Mesendoderm (in vitro differentiated cells): Measurements from ENCODE around the gene RADIL.

Source experiments
- DNase-seq: peaks from one replicate; pipeline ENCODE4 v3.0.0; 2013
- H2AK5ac ChIP-seq: 2 replicates; pipeline ENCODE4 v1.6.1; 2013; ENCODE audit warnings: low read length, inconsistent platforms
- H2BK120ac ChIP-seq: 2 replicates; pipeline ENCODE4 v1.6.1; 2013; ENCODE audit warnings: low read depth, mild to moderate bottlenecking, low read length, moderate library complexity, mixed read lengths
- H2BK15ac ChIP-seq: replicated peaks from 2 replicates; pipeline ENCODE4 v1.6.1; 2013; ENCODE audit warnings: low read depth, mild to moderate bottlenecking, moderate library complexity
- H2BK5ac ChIP-seq: 2 replicates; pipeline ENCODE4 v1.6.1; 2013; ENCODE audit warnings: low read length, inconsistent platforms
- H3K18ac ChIP-seq: 2 replicates; pipeline ENCODE4 v1.6.1; 2013; ENCODE audit warnings: mild to moderate bottlenecking, low read length, mixed read lengths
- H3K23ac ChIP-seq: one replicate; pipeline ENCODE4 v1.6.1; 2013; ENCODE audit warnings: low read length
- H3K27ac ChIP-seq: 2 replicates; pipeline ENCODE4 v1.5.1; 2013; ENCODE audit warnings: low read depth, mild to moderate bottlenecking, inconsistent platforms, low read length, moderate library complexity
- H3K27me3 ChIP-seq: 2 replicates; pipeline ENCODE4 v1.6.1; 2013; ENCODE audit warnings: low read length, control low read depth, mild to moderate bottlenecking, inconsistent platforms; ENCODE audit not compliant: insufficient read depth, poor library complexity
- H3K36me3 ChIP-seq: 2 replicates; pipeline ENCODE4 v1.6.1; 2013; ENCODE audit warnings: low read length, inconsistent platforms; ENCODE audit not compliant: control insufficient read depth, insufficient read depth
- H3K4ac ChIP-seq: one replicate; pipeline ENCODE4 v1.6.1; 2013; ENCODE audit warnings: low read depth, mild to moderate bottlenecking, low read length, moderate library complexity
- H3K4me1 ChIP-seq: 2 replicates; pipeline ENCODE4 v1.6.1; 2013; ENCODE audit warnings: low read depth, low read length, inconsistent platforms; ENCODE audit not compliant: control insufficient read depth
- H3K4me2 ChIP-seq: 2 replicates; pipeline ENCODE4 v1.6.1; 2013; ENCODE audit warnings: low read length
- H3K4me3 ChIP-seq: 2 replicates; pipeline ENCODE4 v1.5.1; 2013; ENCODE audit warnings: mild to moderate bottlenecking, low read length
- H3K56ac ChIP-seq: one replicate; pipeline ENCODE4 v1.6.1; 2013; ENCODE audit warnings: low read length
- H3K79me1 ChIP-seq: 2 replicates; pipeline ENCODE4 v1.6.1; 2013; ENCODE audit warnings: low read length, inconsistent platforms
- H3K79me2 ChIP-seq: 2 replicates; pipeline ENCODE4 v1.6.1; 2013; ENCODE audit warnings: mild to moderate bottlenecking, low read length; ENCODE audit not compliant: control insufficient read depth, insufficient read depth
- H3K9ac ChIP-seq: 2 replicates; pipeline ENCODE4 v1.6.1; 2013; ENCODE audit warnings: low read length, inconsistent platforms
- H4K5ac ChIP-seq: one replicate; pipeline ENCODE4 v1.6.1; 2013; ENCODE audit warnings: low read length
- H4K8ac ChIP-seq: one replicate; pipeline ENCODE4 v1.6.1; 2013; ENCODE audit warnings: low read depth, mild to moderate bottlenecking, control low read depth, low read length, moderate library complexity
- WGBS: extraction: QIAGEN DNeasy Blood & Tissue Kit; methylation state at CpG from one replicate; pipeline ENCODE4 v1.1.7; 2013; ENCODE audit warnings: low lambda C conversion rate, missing lambda C conversion rate; ENCODE audit not compliant: insufficient coverage; ENCODE audit errors: extremely low coverage; 5-methylcytosine and 5-hydroxymethylcytosine counted together

Gene RADIL

DNA sequence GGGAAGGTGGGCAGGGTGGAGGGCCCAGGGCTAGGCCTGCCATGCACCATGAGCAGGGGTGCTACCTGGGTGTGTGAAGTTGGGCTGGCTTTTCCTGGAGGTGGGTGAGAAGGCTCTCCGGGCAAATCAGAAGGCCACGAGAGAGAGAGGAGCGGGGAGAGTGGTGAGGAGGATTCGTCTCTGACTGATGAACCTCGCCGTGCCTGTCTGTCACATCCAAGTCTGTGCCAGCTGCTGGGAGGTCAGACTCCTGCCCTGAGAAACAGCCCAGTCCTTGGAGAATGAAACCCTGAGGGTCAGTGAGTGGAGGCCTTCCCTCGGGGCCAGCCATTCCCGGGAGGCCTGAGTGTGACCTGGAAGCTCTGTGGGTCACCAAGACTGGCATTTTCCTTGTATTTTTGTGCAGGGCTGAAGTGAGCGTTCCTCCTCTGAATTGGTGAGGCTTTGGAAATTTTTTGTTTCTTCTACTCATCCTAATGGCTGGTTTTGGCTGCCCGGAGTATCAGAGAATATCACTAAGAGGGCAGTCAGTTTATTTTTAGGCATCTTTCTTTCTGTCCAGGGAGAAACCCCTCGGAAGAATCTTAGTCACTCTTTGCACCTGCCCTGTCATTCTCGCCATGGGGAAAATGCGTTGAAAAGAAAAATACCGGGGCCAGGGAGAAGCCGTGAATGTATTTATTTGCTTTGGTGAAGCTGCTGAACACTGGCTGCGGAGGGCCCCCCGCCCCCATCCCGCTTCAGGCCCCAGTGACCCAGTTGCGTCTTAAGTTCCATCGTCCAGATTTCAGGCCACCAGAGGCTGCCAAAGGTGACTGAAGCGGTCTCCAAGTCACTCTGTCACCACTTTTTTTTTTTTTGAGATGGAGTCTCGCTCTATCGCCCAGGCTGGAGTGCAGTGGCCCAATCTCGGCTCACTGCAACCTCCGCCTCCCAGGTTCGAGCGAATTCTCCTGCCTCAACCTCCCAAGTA is 114.6 kb downstream of the RADIL start:
- H3K79me2 ChIP-seq, result no peaks in the 10 kb centered on the region
- no peak overlapping the region for H3K27ac ChIP-seq
- no peak overlapping the region for H3K4me2 ChIP-seq
- H4K5ac ChIP-seq, result no peak overlapping the region
- no peak overlapping the region for H3K9ac ChIP-seq
- DNase-seq, result no peak
- H2AK5ac ChIP-seq, result no peak overlapping the region
- H2BK120ac ChIP-seq, result no peak overlapping the region
- H4K8ac ChIP-seq, result no peak overlapping the region
- H3K4me3 ChIP-seq, result no peak overlapping the region
- no peak overlapping the region for H3K56ac ChIP-seq
- H3K27me3 ChIP-seq, result no peaks in the 10 kb centered on the region
- WGBS, result no CpG with 5 or more reads among the region's 27 CpGs
- H3K4me1 ChIP-seq, result no peaks in the 10 kb centered on the region
- no peak overlapping the region for H3K18ac ChIP-seq
- no peak overlapping the region for H3K4ac ChIP-seq
- H3K79me1 ChIP-seq, result no peaks in the 10 kb centered on the region
- H2BK15ac ChIP-seq, result no peak overlapping the region
- H2BK5ac ChIP-seq, result no peak overlapping the region
- H3K23ac ChIP-seq, result no peak overlapping the region
- no peaks in the 10 kb centered on the region for H3K36me3 ChIP-seq

DNA sequence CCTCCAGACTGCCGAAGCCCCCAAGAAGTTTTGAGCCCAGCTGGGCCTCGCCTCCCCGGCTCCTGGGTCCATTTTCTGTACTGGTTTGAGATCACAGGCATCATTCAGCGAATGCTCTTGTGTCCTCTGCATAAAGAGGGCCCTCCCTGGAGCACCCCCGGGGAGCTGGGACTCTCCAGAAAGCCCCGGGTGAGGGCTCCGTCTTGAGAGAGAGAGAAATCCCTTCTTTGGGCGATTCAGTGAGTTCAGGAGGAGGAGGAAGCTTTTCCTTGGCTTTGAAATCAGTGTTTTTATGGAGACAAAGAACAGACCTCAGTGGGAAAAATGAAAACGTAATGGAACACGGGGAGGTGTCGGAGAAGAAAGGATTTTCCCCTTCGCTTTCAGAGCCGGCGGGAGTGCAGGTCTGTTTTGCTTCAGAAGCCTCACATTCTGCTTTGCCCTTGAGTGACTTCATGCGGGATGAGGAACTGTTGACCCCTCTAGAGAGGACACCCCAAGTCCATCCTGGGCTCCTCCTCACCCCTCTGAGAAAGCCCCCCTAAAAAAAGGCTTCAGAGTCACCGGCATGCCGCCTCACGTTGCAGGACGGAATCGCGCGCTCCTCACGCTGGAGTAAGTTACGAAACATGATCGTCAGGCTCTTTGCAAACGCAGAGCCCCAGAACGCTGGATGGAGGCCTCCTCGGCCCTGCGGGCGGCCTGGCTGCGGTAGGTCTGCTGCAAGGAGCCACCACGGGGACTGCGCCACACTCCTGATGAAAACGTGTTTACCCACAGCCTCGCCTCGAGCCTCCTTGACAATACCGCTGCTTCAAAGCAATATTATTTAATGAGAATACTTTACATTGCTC is 116.6 kb downstream of the RADIL start:
- Histone ChIP-seq H3K4me3 (no peak overlapping the region), H3K27ac (no peak overlapping the region), H3K4ac (no peak overlapping the region), H3K56ac (no peak overlapping the region), H3K79me2 (no peaks in the 10 kb centered on the region), H3K23ac (no peak overlapping the region), H3K27me3 (no peaks in the 10 kb centered on the region), H2BK5ac (no peak overlapping the region), H3K4me2 (no peak overlapping the region), H4K8ac (no peak overlapping the region), H2BK15ac (no peak overlapping the region), H2BK120ac (no peak overlapping the region), H4K5ac (no peak overlapping the region), H3K4me1 (no peaks in the 10 kb centered on the region), H3K36me3 (no peaks in the 10 kb centered on the region), H3K79me1 (no peaks in the 10 kb centered on the region), H3K18ac (no peak overlapping the region), H2AK5ac (no peak overlapping the region), H3K9ac (no peak overlapping the region)
- no peak for DNase-seq
- WGBS, result no CpG with 5 or more reads among the region's 37 CpGs

DNA sequence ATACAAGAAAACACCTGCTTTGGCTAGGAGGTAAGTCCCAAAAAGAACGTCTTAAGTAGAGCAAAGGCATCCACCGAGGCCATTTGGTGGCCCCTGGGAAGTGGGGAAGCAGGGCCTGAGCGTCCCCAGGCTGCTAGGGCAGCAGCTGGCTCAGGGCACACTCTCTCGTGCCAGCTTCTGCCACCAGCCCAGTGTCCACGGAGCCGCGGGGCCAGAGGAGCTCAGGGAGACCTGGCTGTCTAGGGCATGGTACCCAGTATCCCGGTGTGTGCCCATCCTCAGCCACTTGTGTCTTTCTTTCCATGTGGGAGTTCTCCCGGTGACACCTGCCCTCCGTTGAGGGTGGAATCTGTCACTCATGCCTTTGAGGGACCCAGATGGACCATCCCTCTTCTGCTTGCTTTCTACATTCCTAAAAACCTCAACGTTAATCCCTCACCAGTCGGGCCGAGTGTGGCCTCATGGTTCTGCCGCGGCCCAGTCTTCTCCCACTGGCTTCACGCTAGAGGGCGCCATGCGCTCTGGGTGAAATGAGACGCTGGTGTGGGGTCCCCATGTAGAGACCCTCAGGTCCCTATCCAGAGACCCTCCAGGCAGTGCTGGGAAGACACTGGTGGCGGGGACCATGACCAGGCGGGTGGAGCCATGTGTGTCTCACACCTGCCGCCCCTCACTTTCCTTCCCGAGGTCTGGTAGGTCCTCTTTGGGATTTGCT is 117.6 kb downstream of the RADIL start:
- DNase-seq, result no peak
- Histone ChIP-seq H3K27me3 (no peaks in the 10 kb centered on the region), H3K18ac (no peak overlapping the region), H3K36me3 (no peaks in the 10 kb centered on the region), H2BK5ac (no peak overlapping the region), H4K5ac (no peak overlapping the region), H3K56ac (no peak overlapping the region), H3K4ac (no peak overlapping the region), H2BK120ac (no peak overlapping the region), H3K9ac (no peak overlapping the region), H3K79me1 (no peaks in the 10 kb centered on the region), H4K8ac (no peak overlapping the region), H3K23ac (no peak overlapping the region), H3K4me1 (no peaks in the 10 kb centered on the region), H3K4me2 (no peak overlapping the region), H3K27ac (no peak overlapping the region), H2BK15ac (no peak overlapping the region), H3K79me2 (no peaks in the 10 kb centered on the region), H3K4me3 (no peak overlapping the region), H2AK5ac (no peak overlapping the region)
- no CpG with 5 or more reads among the region's 23 CpGs for WGBS

DNA sequence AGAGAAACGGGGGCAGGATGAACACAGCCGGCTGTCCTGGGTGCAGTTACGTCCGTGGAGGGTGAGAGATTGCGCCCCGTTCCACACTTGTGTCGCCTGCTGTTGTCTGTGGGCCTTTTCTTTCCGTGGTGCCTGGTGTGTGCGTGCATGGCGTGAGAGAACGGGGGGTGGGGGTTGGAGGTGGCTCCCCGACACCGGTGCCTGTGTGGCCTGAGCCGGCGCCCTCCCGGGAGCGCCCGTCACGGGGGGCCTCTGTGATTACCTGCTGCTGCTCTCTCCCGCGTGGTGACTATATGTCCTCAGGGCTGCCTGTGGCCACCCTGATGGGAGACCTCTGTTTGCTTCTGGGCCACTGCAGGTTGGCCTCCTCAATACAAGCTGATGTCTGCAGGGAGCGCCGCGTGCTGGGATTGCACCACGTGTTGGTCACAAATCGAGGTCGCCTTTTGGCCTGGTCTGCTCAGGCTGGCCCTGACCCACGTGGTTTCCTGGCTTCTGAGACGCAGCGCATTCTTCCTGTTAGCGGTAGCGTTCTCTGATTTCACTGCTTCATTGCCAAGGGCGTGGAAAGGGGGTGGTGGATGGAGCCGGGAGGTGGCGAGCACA is 119.0 kb downstream of the RADIL start:
- no peak for DNase-seq
- Histone ChIP-seq H2BK120ac (no peak overlapping the region), H4K5ac (no peak overlapping the region), H2BK15ac (no peak overlapping the region), H3K56ac (no peak overlapping the region), H2AK5ac (no peak overlapping the region), H3K4ac (no peak overlapping the region), H3K27ac (no peak overlapping the region), H2BK5ac (no peak overlapping the region), H3K79me2 (no peaks in the 10 kb centered on the region), H4K8ac (no peak overlapping the region), H3K9ac (no peak overlapping the region), H3K79me1 (no peaks in the 10 kb centered on the region), H3K18ac (no peak overlapping the region), H3K36me3 (no peaks in the 10 kb centered on the region), H3K27me3 (no peaks in the 10 kb centered on the region), H3K4me1 (no peaks in the 10 kb centered on the region), H3K4me2 (no peak overlapping the region), H3K23ac (no peak overlapping the region), H3K4me3 (no peak overlapping the region)
- WGBS, result no CpG with 5 or more reads among the region's 35 CpGs

DNA sequence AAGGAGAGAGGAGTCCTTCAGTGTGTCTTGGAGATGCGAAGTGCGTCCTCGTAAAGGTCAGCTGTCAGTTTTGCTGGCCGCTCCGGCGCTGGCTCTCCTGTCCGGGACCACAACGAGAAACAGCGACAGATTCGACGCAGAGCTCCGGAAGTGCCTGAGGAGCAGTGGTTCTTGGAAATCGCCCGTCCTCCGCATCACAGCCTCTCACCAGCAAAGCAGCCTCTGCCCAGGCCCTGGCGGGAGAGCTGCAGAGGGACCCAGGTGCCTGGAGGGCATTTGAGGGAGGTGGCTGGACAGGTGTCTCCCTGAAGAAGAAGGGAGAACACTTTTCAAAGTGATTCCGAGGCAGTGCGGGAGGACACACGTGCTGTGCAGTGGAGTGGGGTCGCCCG is 119.7 kb downstream of the RADIL start:
- no peak overlapping the region for H4K8ac ChIP-seq
- no peaks in the 10 kb centered on the region for H3K36me3 ChIP-seq
- no peak overlapping the region for H2AK5ac ChIP-seq
- no peak overlapping the region for H3K4me3 ChIP-seq
- no peak overlapping the region for H3K56ac ChIP-seq
- H3K79me2 ChIP-seq, result no peaks in the 10 kb centered on the region
- no peaks in the 10 kb centered on the region for H3K4me1 ChIP-seq
- H3K79me1 ChIP-seq, result no peaks in the 10 kb centered on the region
- H3K18ac ChIP-seq, result no peak overlapping the region
- H3K4ac ChIP-seq, result no peak overlapping the region
- no peaks in the 10 kb centered on the region for H3K27me3 ChIP-seq
- H4K5ac ChIP-seq, result no peak overlapping the region
- H3K27ac ChIP-seq, result no peak overlapping the region
- no peak overlapping the region for H3K9ac ChIP-seq
- no peak overlapping the region for H2BK120ac ChIP-seq
- no peak overlapping the region for H3K4me2 ChIP-seq
- H2BK15ac ChIP-seq, result no peak overlapping the region
- no peak for DNase-seq
- H3K23ac ChIP-seq, result no peak overlapping the region
- no peak overlapping the region for H2BK5ac ChIP-seq
- WGBS, result no CpG with 5 or more reads among the region's 21 CpGs
